Upper lobe of left lung (tissue), 4 donors: ENCODE results near the gene RELCH.

Experiments used
- CTCF ChIP-seq, 6 experiments: fragments of 450-650 bp in 4 of 6; fragments of 200-600 bp in 2 of 6; sonication (generic) in 2 of 6; IDR thresholded peaks; one replicate each; pipeline ENCODE4 v1.5.1; 2016 to 2019; ENCODE audit warnings: antibody characterized with exemption in 6 of 6
- POLR2A ChIP-seq, 4 donors: fragments of 450-650 bp; IDR thresholded peaks; one replicate each; pipeline ENCODE4 v1.5.1; 2016 to 2017; ENCODE audit warnings: antibody characterized with exemption in 4 of 4, mild to moderate bottlenecking in 2 of 4
- POLR2AphosphoS5 ChIP-seq, 2 donors: sonication (generic); formaldehyde crosslinking; IDR thresholded peaks; one replicate each; pipeline ENCODE4 v1.5.1; 2017; ENCODE audit warnings: antibody characterized with exemption in 2 of 2

GRCh38 chr18:62262061-62262460 lies 75.0 kb downstream of the RELCH start:
- TF ChIP-seq CTCF (IDR thresholded peaks at IDR 0.05), result no peak
- no peak for TF ChIP-seq POLR2A (IDR thresholded peaks at IDR 0.05)
- TF ChIP-seq POLR2AphosphoS5 (IDR thresholded peaks at IDR 0.05), result no peak
